Measurements from ENCODE around the gene CDK19.

Gene CDK19

GRCh38 chr6:110562316-110562915 lies 252.9 kb downstream of the CDK19 start:
- Histone ChIP-seq H3K4me1 (no peaks in the 10 kb centered on the region), H3K27me3 (no peaks in the 10 kb centered on the region), H3K27ac (no peak overlapping the region), H3K4me3 (no peak overlapping the region), H3K9me3 (peaks cover 0 to 3% (median 0%) of the 10 kb centered on the region in 3 donors), H3K36me3 (no peaks in the 10 kb centered on the region)
- TF ChIP-seq CTCF (IDR thresholded peaks at IDR 0.05), result no peak
- no peak for DNase-seq
- intact Hi-C loops (cut with DNase I; ENCODE audit: low total_unique reads), result no loop called here

GRCh38 chr6:110561696-110562095 lies 253.6 kb downstream of the CDK19 start:
- Histone ChIP-seq H3K4me3 (no peak overlapping the region), H3K27ac (no peak overlapping the region), H3K27me3 (no peaks in the 10 kb centered on the region), H3K4me1 (no peaks in the 10 kb centered on the region), H3K36me3 (no peaks in the 10 kb centered on the region), H3K9me3 (peaks cover 0 to 3% (median 0%) of the 10 kb centered on the region in 3 donors)
- no peak for TF ChIP-seq CTCF (IDR thresholded peaks at IDR 0.05)
- DNase-seq, result no peak
- intact Hi-C loops (cut with DNase I; ENCODE audit: low total_unique reads), result no loop called here

- H3K4me3 ChIP-seq, result no peak overlapping the region
- DNase-seq, result no peak
- intact Hi-C loops (cut with DNase I; ENCODE audit: low total_unique reads), result no loop called here
- peaks cover 0 to 3% (median 0%) of the 10 kb centered on the region in 3 donors for H3K9me3 ChIP-seq
- TF ChIP-seq CTCF (IDR thresholded peaks at IDR 0.05), result no peak
- no peaks in the 10 kb centered on the region for H3K36me3 ChIP-seq
- H3K4me1 ChIP-seq, result no peaks in the 10 kb centered on the region
- H3K27me3 ChIP-seq, result no peaks in the 10 kb centered on the region
- H3K27ac ChIP-seq, result no peak overlapping the region
Measured at GRCh38 chr6:110561008-110561396, 254.3 kb downstream of the CDK19 start.

- no peak for TF ChIP-seq CTCF (IDR thresholded peaks at IDR 0.05)
- Histone ChIP-seq H3K27ac (no peak overlapping the region), H3K36me3 (no peaks in the 10 kb centered on the region), H3K4me3 (no peak overlapping the region), H3K27me3 (no peaks in the 10 kb centered on the region), H3K9me3 (peaks cover 0 to 3% (median 0%) of the 10 kb centered on the region in 3 donors), H3K4me1 (no peaks in the 10 kb centered on the region)
- intact Hi-C loops (cut with DNase I; ENCODE audit: low total_unique reads), result no loop called here
- no peak for DNase-seq
Measured at GRCh38 chr6:110560239-110561007, 254.8 kb downstream of the CDK19 start.
